Vagina (tissue), 2 donors: ENCODE results near the gene GLB1L3.

Experiments
- CTCF ChIP-seq, 3 experiments: fragments of 450-650 bp in 2 of 3; fragments of 200-600 bp in 1 of 3; sonication (generic) in 1 of 3; IDR thresholded peaks; one replicate each; pipeline ENCODE4 v1.5.1; 2017 to 2019; ENCODE audit warnings: antibody characterized with exemption in 3 of 3, mild to moderate bottlenecking in 2 of 3, moderate library complexity in 2 of 3
- POLR2AphosphoS5 ChIP-seq, 2 donors: sonication (generic); formaldehyde crosslinking; IDR thresholded peaks; one replicate each; pipeline ENCODE4 v1.9.0; 2017; ENCODE audit warnings: antibody characterized with exemption in 2 of 2, mild to moderate bottlenecking in 2 of 2, low read depth in 1 of 2; ENCODE audit not compliant: insufficient read depth in 1 of 2

- TF ChIP-seq POLR2AphosphoS5 (IDR thresholded peaks at IDR 0.05; ENCODE audit: insufficient read depth in 1 of 2, low read depth in 1 of 2) = no peak
- TF ChIP-seq CTCF (IDR thresholded peaks at IDR 0.05) = no peak
These were observed 11.4 kb downstream of the GLB1L3 start for GRCh38 chr11:134287561-134287960.
